GM12878 (cell line): ENCODE data around the gene CORO1C. TPM values are rescaled to one million over a fixed set of nuclear protein-coding genes. Genes with fewer than 3 reads are reported as not detected.

ENCODE experiments used
- ATF7 ChIP-seq: fragments of 450-650 bp; IDR thresholded peaks from 2 replicates; pipeline ENCODE4 v1.6.1; 2016; ENCODE audit warnings: low read depth, mild to moderate bottlenecking
- BMI1 ChIP-seq: fragments of 450-650 bp; IDR thresholded peaks from 2 replicates; pipeline ENCODE4 v1.6.1; 2016; ENCODE audit warnings: mild to moderate bottlenecking, moderate library complexity, borderline replicate concordance
- CREB1 ChIP-seq: IDR thresholded peaks from 2 replicates; pipeline ENCODE4 v1.6.1; 2012; ENCODE audit warnings: low read depth, mild to moderate bottlenecking, inconsistent platforms
- CREM ChIP-seq: IDR thresholded peaks from 2 replicates; pipeline ENCODE4 v1.6.1; 2014; ENCODE audit warnings: antibody characterized with exemption, low read depth
- ESRRA ChIP-seq: IDR thresholded peaks from 2 replicates; pipeline ENCODE4 v1.6.1; 2012; ENCODE audit warnings: mild to moderate bottlenecking, low read length, improper control_type of control experiment
- FOXM1 ChIP-seq: IDR thresholded peaks from 2 replicates; pipeline ENCODE4 v1.6.1; 2012; ENCODE audit warnings: low read depth, mild to moderate bottlenecking, inconsistent platforms, low read length, moderate library complexity
- GATAD2B ChIP-seq: fragments of 450-650 bp; conservative IDR thresholded peaks from 2 replicates; pipeline ENCODE4 v1.6.1; 2017; ENCODE audit warnings: low read depth, mild to moderate bottlenecking, moderate library complexity
- HDAC2 ChIP-seq: fragments of 200-600 bp; sonication (generic); IDR thresholded peaks from 2 replicates; pipeline ENCODE4 v1.6.1; 2017
- JUNB ChIP-seq: IDR thresholded peaks from 2 replicates; pipeline ENCODE4 v1.6.1; 2016; ENCODE audit warnings: antibody characterized with exemption, mild to moderate bottlenecking
- KDM1A ChIP-seq: fragments of 200-600 bp; sonication (generic); IDR thresholded peaks from 2 replicates; pipeline ENCODE4 v1.6.1; 2016; ENCODE audit warnings: borderline replicate concordance
- MTA3 ChIP-seq: IDR thresholded peaks from 2 replicates; pipeline ENCODE4 v1.6.1; 2012; ENCODE audit warnings: low read length, inconsistent platforms, borderline replicate concordance
- MXI1 ChIP-seq: fragments of 150-350 bp; IDR thresholded peaks from 2 replicates; pipeline ENCODE4 v1.6.1; 2011; ENCODE audit warnings: low read depth, mild to moderate bottlenecking, inconsistent platforms, low read length, improper control_type of control experiment
- NR2C1 ChIP-seq: fragments of 450-650 bp; IDR thresholded peaks from 2 replicates; pipeline ENCODE4 v1.6.1; 2017; ENCODE audit warnings: antibody characterized with exemption, mild to moderate bottlenecking, moderate library complexity
- NR2C2 ChIP-seq: IDR thresholded peaks from 2 replicates; pipeline ENCODE4 v1.6.1; 2011; ENCODE audit warnings: borderline replicate concordance, low read depth; ENCODE audit not compliant: control insufficient read depth, insufficient read length
- POLR2AphosphoS5 ChIP-seq: IDR thresholded peaks from 2 replicates; pipeline ENCODE4 v1.6.1; 2011; ENCODE audit warnings: mild to moderate bottlenecking, low read length, inconsistent platforms
- RCOR1 ChIP-seq: conservative IDR thresholded peaks from 2 replicates; pipeline ENCODE4 v1.6.1; 2012; ENCODE audit warnings: low read depth, low read length, improper control_type of control experiment
- RELA ChIP-seq: fragments of 450-650 bp; IDR thresholded peaks from 2 replicates; pipeline ENCODE4 v1.8.0; 2014; ENCODE audit warnings: borderline replicate concordance; ENCODE audit not compliant: partially characterized antibody
- RFX5 ChIP-seq: IDR thresholded peaks from 2 replicates; pipeline ENCODE4 v1.6.1; 2011; ENCODE audit warnings: low read depth, low read length, improper control_type of control experiment
- YBX1 ChIP-seq: fragments of 450-650 bp; IDR thresholded peaks from 2 replicates; pipeline ENCODE4 v1.6.1; 2016; ENCODE audit warnings: antibody characterized with exemption
- ZBED1 ChIP-seq: IDR thresholded peaks from 2 replicates; pipeline ENCODE4 v1.6.1; 2016; ENCODE audit warnings: borderline replicate concordance
- ZBTB40 ChIP-seq: fragments of 450-650 bp; IDR thresholded peaks from 2 replicates; pipeline ENCODE4 v1.6.1; 2016; ENCODE audit warnings: mild to moderate bottlenecking, moderate library complexity, borderline replicate concordance
- ZNF24 ChIP-seq: fragments of 450-650 bp; IDR thresholded peaks from 2 replicates; pipeline ENCODE4 v1.6.1; 2017; ENCODE audit warnings: antibody characterized with exemption, mild to moderate bottlenecking
- ZSCAN29 ChIP-seq: fragments of 450-650 bp; IDR thresholded peaks from 2 replicates; pipeline ENCODE4 v1.6.1; 2017; ENCODE audit warnings: mild to moderate bottlenecking, moderate library complexity
- polyA plus RNA-seq, 11 experiments: library from polyadenylated mRNA; depleted of rRNA in 4 of 11; unstranded in 6 of 11; stranded (reverse) in 5 of 11; fragments of >200 nt; fragmentation: Nextera tagmentation in 4 of 11; fragmentation: Illumina TruSeq in 1 of 11; extraction: Ambion mirVana in 4 of 11; extraction: Trizol in 1 of 11; gene quantifications; 1 replicate in 1 of 11; 2 replicates in 10 of 11; pipeline versions ENCODE4 v1.2.1 to v1.2.3, GENCODE V29; 2011 to 2016; ENCODE audit warnings: inconsistent platforms in 2 of 11, missing spikeins in 2 of 11, low read depth in 1 of 11
- total RNA-seq, 4 experiments: library from RNA; depleted of rRNA in 3 of 4; stranded (reverse); fragments of >200 nt in 3 of 4; fragmentation: Illumina TruSeq in 1 of 4; extraction: Trizol in 1 of 4; gene quantifications; 2 replicates each; pipeline versions ENCODE4 v1.2.1 to v1.2.3, GENCODE V29; 2013 to 2021
- TF ChIP-seq, protein P1 (sequence below): IDR thresholded peaks from 2 replicates; pipeline ENCODE4 v1.6.1; 2011; ENCODE audit warnings: mild to moderate bottlenecking, low read depth, low read length, moderate library complexity; ENCODE audit not compliant: insufficient replicate concordance

Gene CORO1C
- total and polyA plus RNA-seq, 10 of the 15 experiments (the other 5 are each of a cell fraction or from before 2014, with no cell fraction given) = 52.7 to 254 (median 171) TPM

GRCh38 chr12:108629824-108630476, 101.4 kb downstream of the CORO1C start (continued):
- TF ChIP-seq ZBED1 (no peak), ZSCAN29 (no peak), GATAD2B (no peak), NR2C2 (no peak), ZBTB40 (no peak), NR2C1 (no peak), JUNB (peak; percentile 26; the same call in 1 of the 2 replicates), CREM (0 out of 2 replicates have a peak, but pooled peaks have one; percentile 10), YBX1 (no peak), HDAC2 (no peak), BMI1 (no peak), ZNF24 (no peak), FOXM1 (no peak), RELA (no peak), CREB1 (peak; percentile 61; the same call in 1 of the 2 replicates), RFX5 (no peak), POLR2AphosphoS5 (no peak), MXI1 (no peak), ESRRA (no peak), KDM1A (no peak), ATF7 (peak; percentile 62), RCOR1 (no peak), MTA3 (no peak)
- TF ChIP-seq, protein P1, sequence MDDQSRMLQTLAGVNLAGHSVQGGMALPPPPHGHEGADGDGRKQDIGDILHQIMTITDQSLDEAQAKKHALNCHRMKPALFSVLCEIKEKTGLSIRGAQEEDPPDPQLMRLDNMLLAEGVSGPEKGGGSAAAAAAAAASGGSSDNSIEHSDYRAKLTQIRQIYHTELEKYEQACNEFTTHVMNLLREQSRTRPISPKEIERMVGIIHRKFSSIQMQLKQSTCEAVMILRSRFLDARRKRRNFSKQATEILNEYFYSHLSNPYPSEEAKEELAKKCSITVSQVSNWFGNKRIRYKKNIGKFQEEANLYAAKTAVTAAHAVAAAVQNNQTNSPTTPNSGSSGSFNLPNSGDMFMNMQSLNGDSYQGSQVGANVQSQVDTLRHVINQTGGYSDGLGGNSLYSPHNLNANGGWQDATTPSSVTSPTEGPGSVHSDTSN = no peak
